Activated CD8-positive, alpha-beta T cell treated with anti-CD3 and anti-CD28 coated beads for 36 hours (primary cell): Measurements from ENCODE around the gene FRMD4B. TPM values are rescaled to one million over a fixed set of nuclear protein-coding genes. Genes with fewer than 3 reads are reported as not detected.

ENCODE experiments used
- ATAC-seq: fragments of 200-7000 bp; cut with Tn5 transposase; one replicate; pipeline ENCODE4 v1.10.0; 2021; ENCODE audit warnings: mild to moderate bottlenecking, moderate library complexity
- CTCF ChIA-PET: fragments of 350-600 bp; sonication (Branson Sonifier 250); formaldehyde crosslinking; loops from one replicate; lab custom pipeline; 2021; ENCODE audit warnings: antibody characterized with exemption; lab: Charles Lee
- POLR2A ChIA-PET: fragments of 350-600 bp; sonication (Branson Sonifier 250); formaldehyde crosslinking; loops from one replicate; lab custom pipeline; 2021; ENCODE audit warnings: antibody characterized with exemption; lab: Charles Lee
- DNase-seq: peaks from one replicate; pipeline ENCODE4 v3.0.0-alpha.2; 2020
- H3K27ac Mint-ChIP-seq: one replicate; pipeline ENCODE4 v1.8.0; 2021; ENCODE audit warnings: mild to moderate bottlenecking, mixed read lengths
- H3K27me3 Mint-ChIP-seq: one replicate; pipeline ENCODE4 v1.8.0; 2021; ENCODE audit warnings: mixed read lengths
- H3K36me3 Mint-ChIP-seq: one replicate; pipeline ENCODE4 v1.8.0; 2021; ENCODE audit warnings: low read depth, mixed read lengths
- H3K4me1 Mint-ChIP-seq: one replicate; pipeline ENCODE4 v1.8.0; 2021; ENCODE audit warnings: low read depth, mixed read lengths
- H3K4me3 Mint-ChIP-seq: one replicate; pipeline ENCODE4 v1.8.0; 2021; ENCODE audit warnings: mild to moderate bottlenecking, moderate library complexity, mixed read lengths
- H3K9me3 Mint-ChIP-seq: one replicate; pipeline ENCODE4 v1.8.0; 2021; ENCODE audit warnings: mixed read lengths
- CTCF ChIP-seq: fragments of 200-600 bp; IDR thresholded peaks from one replicate; pipeline ENCODE4 v1.8.0; 2022; ENCODE audit warnings: antibody characterized with exemption, mild to moderate bottlenecking
- intact Hi-C: fragments of 100-400 bp; cut with micrococcal nuclease; formaldehyde crosslinking; loops from one replicate; pipeline ENCODE4 v1.10.0; 2022
- total RNA-seq, 2 experiments: library from RNA; stranded (reverse); gene quantifications; one replicate each; pipeline ENCODE4 v1.2.3, GENCODE V29; 2021

FRMD4B gene
- total RNA-seq, 2 experiments from 2014 or later, result 11.7 to 11.8 TPM

- DNase-seq (no peak), ATAC-seq (no peak)
- peaks cover 7% of the 10 kb centered on the region for H3K9me3 Mint-ChIP-seq
- H3K27ac Mint-ChIP-seq, result no peak overlapping the region
- POLR2A ChIA-PET, result no interaction called here
- no peak overlapping the region for H3K4me3 Mint-ChIP-seq
- H3K36me3 Mint-ChIP-seq, result no peaks in the 10 kb centered on the region
- intact Hi-C loops, result no loop called here
- CTCF ChIA-PET, result interaction anchor here (0.6 to 3.4 kb wide), 3 partner anchors 8 to 219 kb away, joined by 3 to 12 read pairs (median 4); no protein-coding TSS in a partner anchor
- peaks cover 12% of the 10 kb centered on the region for H3K27me3 Mint-ChIP-seq
- TF ChIP-seq CTCF, result no peak
- no peaks in the 10 kb centered on the region for H3K4me1 Mint-ChIP-seq
These were observed 14.8 kb upstream of the FRMD4B start for GRCh38 chr3:69400683-69401082.

- peaks cover 16% of the 10 kb centered on the region for H3K27me3 Mint-ChIP-seq
- DNase-seq, result no peak
- no peak for TF ChIP-seq CTCF
- no peaks in the 10 kb centered on the region for H3K36me3 Mint-ChIP-seq
- CTCF ChIA-PET, result interaction anchor here (0.5 to 1.0 kb wide), 2 partner anchors 22 to 81 kb away, joined by 3 to 4 read pairs; no protein-coding TSS in a partner anchor
- H3K27ac Mint-ChIP-seq, result no peak overlapping the region
- POLR2A ChIA-PET, result no interaction called here
- H3K4me3 Mint-ChIP-seq, result no peak overlapping the region
- no peak for ATAC-seq
- intact Hi-C loops, result no loop called here
- no peaks in the 10 kb centered on the region for H3K4me1 Mint-ChIP-seq
- H3K9me3 Mint-ChIP-seq, result no peaks in the 10 kb centered on the region
These were observed 7.0 kb upstream of the FRMD4B start for GRCh38 chr3:69392850-69393249.

GRCh38 chr3:69392415-69392814, 6.5 kb upstream of the FRMD4B start:
- H3K27me3 Mint-ChIP-seq, result peaks cover 18% of the 10 kb centered on the region
- intact Hi-C loops, result no loop called here
- no peak overlapping the region for H3K4me3 Mint-ChIP-seq
- ATAC-seq (no peak), DNase-seq (no peak)
- CTCF ChIA-PET, result interaction anchor here (0.5 to 1.3 kb wide), 3 partner anchors 22 to 231 kb away, joined by 3 to 8 read pairs (median 4); no protein-coding TSS in a partner anchor
- no peak overlapping the region for H3K27ac Mint-ChIP-seq
- POLR2A ChIA-PET, result no interaction called here
- no peaks in the 10 kb centered on the region for H3K4me1 Mint-ChIP-seq
- H3K36me3 Mint-ChIP-seq, result no peaks in the 10 kb centered on the region
- H3K9me3 Mint-ChIP-seq, result no peaks in the 10 kb centered on the region
- TF ChIP-seq CTCF, result no peak

GRCh38 chr3:69391554-69391953, 5.7 kb upstream of the FRMD4B start:
- Mint-ChIP-seq H3K4me3 (no peak overlapping the region), H3K27me3 (peaks cover 23% of the 10 kb centered on the region), H3K9me3 (no peaks in the 10 kb centered on the region), H3K27ac (no peak overlapping the region), H3K4me1 (no peaks in the 10 kb centered on the region), H3K36me3 (no peaks in the 10 kb centered on the region)
- CTCF ChIA-PET, result interaction anchor here (1.3 kb wide), 1 partner anchor 230 kb away, joined by 8 read pairs; no protein-coding TSS in a partner anchor
- POLR2A ChIA-PET, result no interaction called here
- no peak for DNase-seq
- intact Hi-C loops, result no loop called here
- ATAC-seq, result no peak
- no peak for TF ChIP-seq CTCF

GRCh38 chr3:69390771-69391170, 4.9 kb upstream of the FRMD4B start:
- Mint-ChIP-seq H3K36me3 (no peaks in the 10 kb centered on the region), H3K27me3 (peaks cover 27% of the 10 kb centered on the region), H3K4me1 (peaks cover 4% of the 10 kb centered on the region), H3K4me3 (no peak overlapping the region), H3K27ac (no peak overlapping the region), H3K9me3 (no peaks in the 10 kb centered on the region)
- ChIA-PET CTCF (no interaction called here), POLR2A (no interaction called here)
- DNase-seq, result no peak
- ATAC-seq, result no peak
- intact Hi-C loops, result no loop called here
- TF ChIP-seq CTCF, result no peak
